RCC 7860 (cell line): ENCODE data around the gene ALX4.

Source experiments
- DNase-seq: peaks from one replicate; pipeline ENCODE4 v3.0.0-alpha.2; 2015; ENCODE audit warnings: low spot score
- FAIRE-seq: peaks from 2 replicates; lab custom pipeline; 2012; peaks lifted over from hg19 to GRCh38; lab: Jason Lieb, UNC

Gene ALX4

DNA sequence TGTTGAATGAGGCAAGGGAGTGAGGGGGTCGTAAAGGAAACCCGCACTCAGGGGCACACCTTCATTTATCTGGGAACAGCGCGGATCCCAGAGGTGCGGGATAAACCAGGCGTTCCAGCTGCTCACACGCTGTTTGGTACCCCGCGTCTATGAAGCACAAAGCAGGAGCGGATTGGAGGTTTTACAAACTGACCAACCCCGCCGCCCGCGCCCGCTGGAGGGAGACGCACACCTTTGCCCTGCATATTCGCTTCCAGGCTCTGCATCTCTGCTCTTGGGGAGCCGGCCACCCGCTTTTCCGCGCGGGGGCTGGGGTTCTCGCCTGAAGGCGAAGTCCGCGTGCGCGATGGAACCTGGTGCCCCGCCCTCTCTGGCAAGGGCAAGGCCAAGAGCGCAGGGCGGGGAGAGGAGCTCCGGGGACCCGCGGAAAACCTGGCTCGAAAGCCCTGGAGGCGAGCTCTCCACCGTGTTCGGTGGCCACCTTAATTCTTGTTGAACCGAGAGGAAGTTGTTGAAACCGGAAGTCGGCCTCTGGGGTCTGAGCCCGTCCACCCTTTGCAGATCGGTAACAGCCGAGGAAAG, 6.8 kb upstream of the ALX4 start:
- FAIRE-seq (no peak), DNase-seq (no peak)

- FAIRE-seq (no peak), DNase-seq (no peak)
Observed at GRCh38 chr11:44315947-44316658, 6.2 kb upstream of the ALX4 start.

DNA sequence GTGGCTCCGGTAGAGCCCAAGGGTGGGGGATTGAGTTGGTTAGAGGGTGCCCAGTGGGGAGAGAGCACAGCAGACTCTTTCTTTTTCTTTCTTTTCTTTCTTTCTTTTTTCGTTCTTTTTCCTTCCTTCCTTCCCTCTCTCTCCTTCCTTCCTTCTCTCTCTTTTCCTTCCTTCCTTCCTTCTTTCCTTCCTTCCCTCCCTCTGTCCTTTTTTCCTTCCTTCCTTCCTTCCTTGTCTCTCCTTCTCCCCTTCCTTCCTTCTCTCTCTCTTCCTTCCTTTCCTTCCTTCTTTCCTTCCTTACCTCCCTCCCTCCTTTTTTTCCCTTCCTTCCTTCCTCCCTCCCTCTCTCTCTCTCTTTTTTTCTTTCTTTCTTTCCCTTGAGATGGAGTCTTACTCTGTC, 4.8 kb upstream of the ALX4 start:
- no peak for FAIRE-seq

DNA sequence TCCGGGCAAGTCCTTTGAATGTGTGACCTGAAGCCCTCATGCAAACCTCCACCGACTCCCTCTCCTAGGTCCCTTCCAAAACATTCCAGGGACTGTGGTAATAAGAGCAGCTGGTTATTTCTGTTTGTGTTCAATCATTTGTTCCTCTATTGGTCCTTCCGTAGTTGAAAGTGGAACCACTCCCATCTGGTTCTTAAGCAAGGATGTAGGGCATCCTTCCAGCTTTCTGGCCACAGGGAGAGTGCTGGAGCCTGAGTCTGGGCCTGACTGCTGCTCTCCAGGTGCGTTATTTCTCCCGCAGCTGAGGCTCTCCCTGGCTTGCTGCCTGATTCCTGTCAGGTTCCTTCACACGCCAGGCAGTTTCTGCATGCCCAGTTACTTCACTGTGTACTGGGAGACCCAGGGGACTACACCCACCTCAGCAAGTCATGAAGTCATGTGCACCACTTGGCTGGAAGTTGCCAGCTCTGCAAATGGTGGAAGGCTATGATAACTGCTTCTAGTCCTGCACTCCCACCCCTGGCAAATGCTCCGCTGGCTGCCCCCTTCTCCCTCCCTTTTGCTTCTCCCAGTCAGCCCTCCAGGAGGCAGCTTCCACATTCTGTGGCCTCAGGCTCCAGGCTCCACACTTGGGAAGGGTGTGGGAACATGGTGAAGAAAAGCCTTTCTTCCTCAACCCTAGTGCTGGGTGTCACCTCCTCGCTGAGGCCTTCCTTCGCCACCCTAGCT, 4.0 kb upstream of the ALX4 start:
- no peak for FAIRE-seq
- DNase-seq = no peak

More for the DNA sequence above, 4.8 kb upstream of the ALX4 start:
- no peak for DNase-seq

DNA sequence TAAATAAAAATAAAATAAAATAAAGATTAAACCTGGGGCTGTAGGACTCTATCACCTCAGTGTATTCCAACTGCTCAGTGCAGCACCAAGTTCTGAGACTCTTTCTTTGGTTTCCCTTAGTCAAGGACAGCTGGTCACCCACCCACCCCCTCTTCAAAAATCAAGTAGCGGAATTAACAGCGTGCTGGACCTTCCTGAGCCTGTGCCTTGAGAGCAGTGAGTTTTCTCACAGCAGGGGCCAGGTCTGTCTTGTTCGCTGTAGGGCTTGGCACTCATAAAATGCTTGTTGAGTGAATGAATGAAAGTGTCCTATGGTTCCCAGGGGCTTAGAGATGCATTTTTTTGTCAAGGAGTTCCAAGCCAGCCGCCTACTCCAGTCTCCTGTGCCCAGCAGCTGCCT, 2.9 kb upstream of the ALX4 start:
- DNase-seq (no peak), FAIRE-seq (no peak)

DNA sequence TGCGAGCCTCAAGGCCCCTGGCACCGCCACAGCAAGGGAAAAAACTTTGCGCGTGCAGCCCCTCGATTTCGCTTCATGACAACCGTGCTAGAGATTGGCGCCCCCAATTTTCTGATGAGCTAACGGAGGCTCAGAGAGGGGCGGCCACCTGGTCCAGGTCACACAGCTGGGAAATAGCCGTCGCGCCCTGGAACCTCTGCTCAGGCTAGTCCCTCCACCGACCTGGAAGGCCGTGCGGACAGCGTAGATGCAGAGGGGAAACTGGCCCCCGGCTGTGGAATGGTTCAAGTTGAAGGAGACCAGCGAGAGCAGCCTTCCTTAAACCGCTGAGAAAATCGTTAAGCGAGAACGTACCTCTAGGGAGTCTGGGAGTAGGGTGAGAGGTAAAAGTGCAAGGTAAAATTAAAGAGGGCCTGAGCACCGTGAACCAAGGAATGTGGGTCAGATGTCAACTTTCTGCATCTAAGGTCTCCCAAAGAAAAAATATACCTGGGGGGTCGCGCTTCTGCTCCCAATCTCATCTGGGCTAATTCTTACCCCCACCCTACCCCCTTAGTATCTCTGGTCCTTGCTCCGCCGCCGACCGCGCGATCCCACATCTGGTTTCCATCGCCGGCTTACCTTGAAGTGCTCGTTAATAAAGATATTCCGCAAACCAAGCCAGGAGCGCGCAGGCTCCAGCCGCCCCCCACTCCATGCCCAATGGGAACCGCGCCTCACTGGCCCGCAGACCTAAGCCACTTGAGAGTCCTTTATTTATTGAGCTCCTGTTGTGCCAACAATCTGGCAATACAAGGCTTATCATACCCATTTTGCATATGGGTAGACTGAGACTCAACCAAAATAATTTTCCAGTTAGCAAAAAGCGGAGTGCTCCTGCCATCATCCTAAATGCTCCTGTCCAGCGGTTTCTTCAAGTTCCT, 1.7 kb upstream of the ALX4 start:
- FAIRE-seq = no peak

DNA sequence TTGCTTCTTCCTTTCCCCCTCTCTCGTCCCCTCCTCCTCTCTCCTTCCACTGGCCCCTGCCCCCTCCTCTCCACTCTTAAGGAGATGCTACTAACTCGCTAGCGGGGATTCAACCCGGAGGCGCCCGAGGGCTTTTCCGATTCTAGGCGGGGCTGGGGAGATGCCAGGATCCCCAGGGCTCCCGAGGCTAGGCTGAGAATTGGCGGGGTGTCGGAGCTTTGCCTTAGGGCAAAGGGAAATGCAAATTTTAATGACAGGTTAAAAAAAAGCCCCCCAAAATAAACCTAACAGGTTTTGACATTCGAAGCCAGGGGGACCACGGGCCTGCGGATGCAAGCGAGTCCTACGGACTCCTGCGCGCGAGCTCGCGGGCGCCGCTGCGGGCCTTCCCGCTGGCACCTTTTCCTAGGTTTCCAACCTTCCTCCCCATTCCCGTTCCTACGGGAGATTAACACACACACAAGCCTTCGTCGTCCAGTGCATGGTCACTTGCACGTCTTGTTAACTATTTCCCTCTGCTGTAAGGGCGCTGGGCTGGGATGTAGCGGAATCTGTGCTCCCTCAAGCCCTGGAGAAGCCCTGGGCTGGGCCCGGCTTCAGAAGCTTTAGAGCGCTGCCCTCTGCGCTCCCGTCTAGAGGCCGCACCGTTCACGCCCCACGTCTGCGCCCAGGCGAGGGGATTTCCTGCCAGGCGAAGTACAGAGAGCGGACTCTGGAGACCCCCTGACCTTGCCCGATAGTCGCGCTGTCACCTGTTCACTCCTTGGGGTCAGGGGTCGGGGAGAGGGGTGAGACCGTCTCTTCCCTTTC, 729 bp upstream of the ALX4 start:
- no peak for DNase-seq
- FAIRE-seq = no peak

More for the DNA sequence above, 1.7 kb upstream of the ALX4 start:
- no peak for DNase-seq

DNA sequence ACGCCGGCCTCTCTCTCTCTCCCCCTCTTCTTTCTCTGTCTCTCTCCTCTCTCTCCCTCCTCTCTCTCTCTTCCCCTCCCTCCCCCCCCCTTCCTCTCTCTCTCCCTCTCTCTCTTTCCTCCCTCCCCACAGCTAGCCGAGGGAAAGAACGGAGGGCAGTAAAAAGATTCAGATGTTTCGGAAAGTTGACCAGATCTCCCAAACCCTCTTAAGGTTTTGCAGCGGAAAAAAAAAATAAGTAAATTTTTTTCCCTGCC, 195 bp upstream of the ALX4 start:
- no peak for FAIRE-seq

GRCh38 chr11:44308923-44309477, 939 bp downstream of the ALX4 start:
- no peak for DNase-seq
- FAIRE-seq = no peak

More for the DNA sequence above, 195 bp upstream of the ALX4 start:
- no peak for DNase-seq

- no peak for DNase-seq
- FAIRE-seq = no peak
Observed at GRCh38 chr11:44308256-44308922, 1.6 kb downstream of the ALX4 start.

- DNase-seq (no peak), FAIRE-seq (no peak)
Observed at GRCh38 chr11:44307340-44308099, 2.4 kb downstream of the ALX4 start.

DNA sequence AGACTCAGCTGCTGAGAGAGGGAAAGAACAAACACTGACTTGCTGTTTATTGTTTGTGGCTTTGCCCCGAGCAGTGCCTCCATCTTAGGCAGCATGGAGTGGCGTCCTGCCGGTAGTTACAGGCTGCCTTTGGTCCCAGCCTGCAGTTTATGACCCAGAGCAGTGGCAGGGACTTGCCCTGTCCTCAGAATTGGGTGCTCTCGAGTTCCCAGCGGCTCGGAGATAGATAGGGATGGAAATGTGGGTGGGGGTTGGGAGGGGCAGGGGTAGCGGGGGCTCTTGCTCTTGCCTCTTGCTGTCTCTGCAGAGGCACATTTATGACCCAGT, 3.1 kb downstream of the ALX4 start:
- DNase-seq (no peak), FAIRE-seq (no peak)

- no peak for FAIRE-seq
- DNase-seq = no peak
Observed at GRCh38 chr11:44306052-44306917, 3.7 kb downstream of the ALX4 start.

DNA sequence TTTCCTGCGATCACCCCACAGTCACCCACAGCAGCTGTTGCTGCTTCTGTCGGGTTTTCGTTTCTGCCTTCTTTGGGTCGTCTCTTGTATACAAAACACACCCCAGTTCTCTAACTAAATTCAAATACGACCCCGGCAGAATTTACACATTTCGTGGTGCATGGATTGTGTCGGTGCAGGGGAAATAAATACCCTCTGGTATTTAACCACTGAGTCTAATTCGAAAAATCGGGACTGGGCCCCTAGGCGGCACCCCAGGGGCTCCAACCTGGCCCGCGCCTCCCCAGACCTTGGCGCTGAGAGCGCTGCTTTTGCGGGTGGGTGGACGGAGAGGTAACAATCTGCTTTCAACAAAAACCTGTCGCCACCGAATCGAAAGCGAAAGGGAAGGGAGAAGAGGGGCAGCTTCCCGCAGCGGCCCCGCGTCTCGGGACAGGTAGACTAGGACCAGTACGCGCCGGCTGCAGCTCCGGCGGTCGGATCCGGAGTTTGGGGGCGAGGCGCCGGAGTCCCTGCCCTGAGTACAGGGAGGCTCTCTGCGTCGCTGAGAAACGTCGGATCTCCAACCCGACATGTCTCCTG, 4.4 kb downstream of the ALX4 start:
- DNase-seq (no peak), FAIRE-seq (no peak)

- no peak for FAIRE-seq
- no peak for DNase-seq
Observed at GRCh38 chr11:44305026-44305469, 4.9 kb downstream of the ALX4 start.

GRCh38 chr11:44304091-44305025, 5.6 kb downstream of the ALX4 start:
- FAIRE-seq = no peak

More at GRCh38 chr11:44304091-44305025, 5.6 kb downstream of the ALX4 start:
- no peak for DNase-seq
